PFSK-1 (cell line): Measurements from ENCODE around the gene INCA1.

Source experiments
- POLR2AphosphoS5 ChIP-seq: IDR thresholded peaks from 2 replicates; pipeline ENCODE4 v1.6.1; 2012; ENCODE audit warnings: low read depth, mild to moderate bottlenecking, control low read depth, low read length, moderate library complexity
- TAF1 ChIP-seq: IDR thresholded peaks from 2 replicates; pipeline ENCODE4 v1.6.1; 2012; ENCODE audit warnings: low read length, control low read depth, borderline replicate concordance; ENCODE audit not compliant: insufficient read depth

DNA sequence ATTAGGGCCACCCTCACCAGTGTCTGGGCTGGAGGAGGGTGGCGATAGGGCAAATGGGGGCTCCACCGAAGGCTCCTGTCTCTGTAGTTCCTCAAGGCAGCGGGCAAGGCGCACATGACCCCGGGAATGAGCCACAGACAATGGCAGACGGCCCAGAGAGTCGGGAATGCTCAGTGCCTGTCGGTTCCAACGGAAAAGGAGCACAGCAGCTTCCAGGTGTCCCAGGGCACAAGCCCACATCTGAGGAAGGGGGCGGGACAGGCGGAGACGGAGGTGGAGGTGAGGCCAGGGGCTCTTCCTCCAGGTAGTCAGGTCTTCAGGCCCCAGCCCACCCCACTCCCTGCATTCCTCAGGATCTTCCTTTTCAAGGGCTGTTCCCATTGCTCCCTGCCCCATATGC lies 24.6 kb downstream of the INCA1 start:
- no peak; the same call in 1 of the 2 replicates for TF ChIP-seq POLR2AphosphoS5
- no peak for TF ChIP-seq TAF1
